Psoas muscle (tissue), 8 donors: Measurements from ENCODE around the gene NUFIP1. TPM values are rescaled to one million over a fixed set of nuclear protein-coding genes. Genes with fewer than 3 reads are reported as not detected.
"Not testable (repeated sequence)": the region's sequence is repeated elsewhere in the genome, so short reads cannot be mapped to it uniquely, and the experiment has no call there.

Source experiments
- ATAC-seq, 4 donors: fragments of 200-7000 bp; cut with Tn5 transposase; one replicate each; pipeline ENCODE4 v1.9.1; 2020; ENCODE audit warnings: moderate library complexity in 3 of 4, mild to moderate bottlenecking in 2 of 4
- DNase-seq, 2 donors: peaks; one replicate each; pipeline ENCODE4 v3.0.0-alpha.2; 2020
- H3K27ac ChIP-seq: fragments of 200-600 bp; one replicate; pipeline ENCODE4 v1.8.0; 2022
- H3K27me3 ChIP-seq, 3 donors: fragments of 200-600 bp in 1 of 3; one replicate each; pipeline versions ENCODE4 v1.6.1 to v1.8.0; 2013 to 2022; ENCODE audit warnings: low read length in 2 of 3, mild to moderate bottlenecking in 2 of 3, moderate library complexity in 1 of 3; ENCODE audit not compliant: insufficient read depth in 3 of 3
- H3K36me3 ChIP-seq, 2 donors: fragments of 200-600 bp in 1 of 2; one replicate each; pipeline versions ENCODE4 v1.6.1 to v1.8.0; 2013 to 2022; ENCODE audit warnings: low read depth in 1 of 2, mild to moderate bottlenecking in 1 of 2, moderate library complexity in 1 of 2; ENCODE audit not compliant: insufficient read depth in 1 of 2
- H3K4me1 ChIP-seq: fragments of 200-600 bp; one replicate; pipeline ENCODE4 v1.8.0; 2022
- H3K4me3 ChIP-seq: fragments of 200-600 bp; one replicate; pipeline ENCODE4 v1.8.0; 2022; ENCODE audit warnings: mild to moderate bottlenecking
- H3K9me3 ChIP-seq: fragments of 200-600 bp; one replicate; pipeline ENCODE4 v1.8.0; 2022
- CTCF ChIP-seq: fragments of 200-600 bp; IDR thresholded peaks from one replicate; pipeline ENCODE4 v1.8.0; 2022; ENCODE audit warnings: antibody characterized with exemption
- WGBS, 3 donors: extraction: QIAGEN DNeasy Blood & Tissue Kit; methylation state at CpG; one replicate each; pipeline versions ENCODE4 v1.1.6 to v1.1.7; 2013; 5-methylcytosine and 5-hydroxymethylcytosine counted together
- intact Hi-C, 2 donors: fragments of 100-400 bp; cut with DNase I; formaldehyde crosslinking; loops; one replicate each; pipeline versions ENCODE4 v1.11.0 to v1.14.2; 2022
- polyA plus RNA-seq, 3 donors: library from polyadenylated mRNA; stranded (reverse); fragments of 200-250 nt; gene quantifications; one replicate each; pipeline ENCODE4 v1.2.3, GENCODE V29; 2013
- total RNA-seq, 4 donors: library from RNA; stranded (reverse); fragmentation: NEBNext Ultra II Directional in 2 of 4; extraction: Animal tissue kit (Norgen Biotek cat#: 25700) in 2 of 4; gene quantifications; one replicate each; pipeline versions ENCODE4 v1.2.1 to v1.2.4, GENCODE V29; 2021 to 2023
- donor health status: healthy with polysubstance abuse.
- donor health status: DM: no; HTN: no; CAD: no; lungs with moderate emphysema.
- donor health status: Bipolar disorder and iron deficiency.
- donor health status: healthy.
- donor health status: DM: yes; HTN: yes; CAD: no.
- donor health status: DM: no; HTN: no; CAD: no.
- donor health status: DM: no; HTN: no; CAD: no.
- donor health status: DM: yes; HTN: yes; CAD: no.

NUFIP1 gene
- total and polyA plus RNA-seq, 7 donors, result 3.4 to 7.5 (median 6.0) TPM

- Histone ChIP-seq H3K4me1 (no peaks in the 10 kb centered on the region), H3K36me3 (peaks cover 0 to 82% of the 10 kb centered on the region in 2 donors), H3K4me3 (no peak overlapping the region), H3K27me3 (no peaks in the 10 kb centered on the region), H3K27ac (no peak overlapping the region), H3K9me3 (no peaks in the 10 kb centered on the region)
- intact Hi-C loops, result no loop called here
- ATAC-seq, result no peak
- 96 to 98% (median 97%) methylated on average over 3 of the region's 3 CpGs for WGBS, 3 donors
- no peak for TF ChIP-seq CTCF
- DNase-seq, result no peak
These were observed 32.0 kb upstream of the NUFIP1 start for GRCh38 chr13:45021250-45021649.

GRCh38 chr13:45019981-45020380 is 30.7 kb upstream of the NUFIP1 start:
- H3K36me3 ChIP-seq, result peaks cover 2 to 84% of the 10 kb centered on the region in 2 donors
- ATAC-seq, H3K27ac ChIP-seq, H3K9me3 ChIP-seq, intact Hi-C loops, H3K4me3 ChIP-seq, DNase-seq, H3K27me3 ChIP-seq, H3K4me1 ChIP-seq: not testable (repeated sequence)
- 97 to 100% (median 99%) methylated on average over 7 of the region's 7 CpGs for WGBS, 3 donors

- no peak for TF ChIP-seq CTCF
- 98% methylated on average over 3 of the region's 3 CpGs for WGBS, 3 donors
- DNase-seq (no peak), ATAC-seq (no peak)
- Histone ChIP-seq H3K4me3 (no peak overlapping the region), H3K4me1 (no peaks in the 10 kb centered on the region), H3K27me3 (no peaks in the 10 kb centered on the region), H3K36me3 (peaks cover 2 to 88% of the 10 kb centered on the region in 2 donors), H3K9me3 (no peaks in the 10 kb centered on the region), H3K27ac (no peak overlapping the region)
- intact Hi-C loops, result no loop called here
These were observed 27.6 kb upstream of the NUFIP1 start for GRCh38 chr13:45016792-45017425.

GRCh38 chr13:45015300-45015699 is 26.0 kb upstream of the NUFIP1 start:
- peaks cover 5 to 88% of the 10 kb centered on the region in 2 donors for H3K36me3 ChIP-seq
- H3K4me3 ChIP-seq, result no peak overlapping the region
- no peaks in the 10 kb centered on the region for H3K9me3 ChIP-seq
- no peaks in the 10 kb centered on the region for H3K4me1 ChIP-seq
- DNase-seq, result no peak
- ATAC-seq, result no peak
- TF ChIP-seq CTCF, result no peak
- 89 to 92% (median 92%) methylated on average over 2 of the region's 2 CpGs for WGBS, 3 donors
- intact Hi-C loops, result no loop called here
- no peak overlapping the region for H3K27ac ChIP-seq
- no peaks in the 10 kb centered on the region for H3K27me3 ChIP-seq

GRCh38 chr13:45011198-45011597 is 21.9 kb upstream of the NUFIP1 start:
- Histone ChIP-seq H3K27me3 (no peaks in the 10 kb centered on the region), H3K36me3 (peaks cover 11 to 100% of the 10 kb centered on the region in 2 donors), H3K4me1 (no peaks in the 10 kb centered on the region), H3K9me3 (no peaks in the 10 kb centered on the region), H3K27ac (no peak overlapping the region), H3K4me3 (no peak overlapping the region)
- no peak for ATAC-seq
- WGBS, 3 donors, result 94 to 96% (median 94%) methylated on average over 6 of the region's 6 CpGs
- DNase-seq, result no peak
- intact Hi-C loops, result no loop called here
- TF ChIP-seq CTCF, result no peak
